Stimulated activated CD4-positive, alpha-beta T cell treated with anti-CD3 and anti-CD28 coated beads, Interleukin-12 subunit alpha, Interleukin-12 subunit beta, amount 100 ng/mL, for 48 hours (primary cell): ENCODE data around the gene TEX29.

Source experiments
- DNase-seq, 3 donors: peaks; one replicate each; pipeline ENCODE4 v3.0.0-alpha.2; 2020; ENCODE audit warnings: low read depth in 2 of 3, low spot score in 1 of 3

TEX29 gene

DNA sequence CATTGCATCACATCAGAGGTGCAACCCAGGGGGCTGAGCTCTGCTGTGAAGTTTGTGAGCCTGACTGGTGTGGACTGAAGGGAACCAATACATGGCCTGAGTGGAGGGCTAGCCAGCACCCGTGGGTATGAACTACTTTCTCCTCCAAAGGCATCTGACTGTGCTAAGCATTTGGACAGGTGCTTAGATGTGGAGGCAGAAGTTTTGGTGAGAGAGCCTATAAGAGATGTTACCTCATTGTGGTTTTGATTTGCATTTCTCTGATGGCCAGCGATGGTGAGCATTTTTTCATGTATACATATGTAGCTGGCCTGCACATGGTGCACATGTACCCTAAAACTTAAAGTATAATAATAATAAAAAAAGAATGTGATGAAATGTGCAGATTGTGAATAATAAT lies 46.9 kb downstream of the TEX29 start:
- DNase-seq, result no peak

- no peak for DNase-seq
Observed at GRCh38 chr13:111368091-111368490, 47.6 kb downstream of the TEX29 start.

GRCh38 chr13:111370147-111370546 lies 49.7 kb downstream of the TEX29 start:
- DNase-seq, result no peak

GRCh38 chr13:111370570-111371535 lies 50.4 kb downstream of the TEX29 start:
- DNase-seq, result no peak

- no peak for DNase-seq
Observed at GRCh38 chr13:111371720-111372119, 51.3 kb downstream of the TEX29 start.

GRCh38 chr13:111372651-111373425 lies 52.4 kb downstream of the TEX29 start:
- DNase-seq, result no peak

DNA sequence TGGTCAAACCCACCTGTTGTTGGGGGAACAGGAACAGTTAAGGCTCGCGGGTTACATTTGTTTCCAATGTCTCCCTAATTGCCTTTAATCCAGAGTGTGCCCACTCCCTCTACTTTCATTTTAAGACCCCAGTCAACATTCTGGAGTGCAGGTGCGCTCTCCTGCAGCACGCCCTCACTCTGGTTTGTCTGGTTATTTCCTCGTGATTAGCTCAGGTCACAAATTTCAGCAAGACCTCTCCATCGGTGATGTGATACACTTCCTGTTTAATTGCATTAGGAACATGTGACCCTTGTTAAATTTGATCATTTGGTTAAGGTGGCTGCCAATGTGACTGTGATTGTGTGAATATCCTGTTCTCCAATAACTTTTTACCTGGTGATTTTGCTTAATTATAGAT lies 53.0 kb downstream of the TEX29 start:
- DNase-seq, result no peak

- no peak for DNase-seq
Observed at GRCh38 chr13:111380431-111380830, 60.0 kb downstream of the TEX29 start.

DNA sequence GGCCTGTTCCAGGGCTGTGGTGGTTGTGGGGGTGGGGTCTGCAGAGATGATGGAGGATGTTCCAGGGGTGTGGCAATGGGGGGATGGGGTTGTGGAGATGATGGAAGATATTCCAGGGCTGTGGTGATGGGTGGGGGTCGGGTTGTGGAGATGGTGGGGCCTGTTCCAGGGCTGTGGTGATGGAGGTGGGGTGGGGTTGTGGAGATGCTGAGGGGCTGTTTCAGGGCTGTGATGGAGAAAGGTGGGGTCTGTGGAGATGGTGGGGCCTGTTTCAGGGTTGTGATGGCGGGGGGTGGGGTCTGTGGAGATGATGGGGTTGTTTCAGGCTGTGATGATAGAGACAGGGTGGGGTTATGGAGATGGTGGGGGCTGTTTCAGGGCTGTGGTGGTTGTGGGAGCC lies 62.0 kb downstream of the TEX29 start:
- DNase-seq, result no peak

DNA sequence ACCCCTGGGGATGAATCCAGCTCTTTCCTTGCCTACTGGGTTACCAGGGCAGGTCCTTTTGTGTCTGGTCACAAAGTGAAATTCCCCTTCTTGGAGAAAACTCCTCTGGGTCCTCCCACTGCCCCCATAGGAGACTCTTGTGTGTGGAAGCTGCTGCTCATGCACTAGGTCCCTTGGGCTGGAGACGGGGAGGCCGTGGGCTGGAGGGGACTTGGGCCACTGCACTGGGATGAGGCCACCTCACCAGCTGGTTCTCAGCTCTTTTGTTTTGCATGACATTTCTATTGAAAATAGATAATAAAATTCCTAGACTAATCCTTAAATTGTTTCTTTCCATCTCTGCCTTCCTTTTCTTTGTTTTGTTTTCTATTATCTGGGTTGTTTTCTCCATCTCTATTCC lies 62.4 kb downstream of the TEX29 start:
- no peak for DNase-seq

GRCh38 chr13:111383591-111384440 lies 63.4 kb downstream of the TEX29 start:
- no peak for DNase-seq

DNA sequence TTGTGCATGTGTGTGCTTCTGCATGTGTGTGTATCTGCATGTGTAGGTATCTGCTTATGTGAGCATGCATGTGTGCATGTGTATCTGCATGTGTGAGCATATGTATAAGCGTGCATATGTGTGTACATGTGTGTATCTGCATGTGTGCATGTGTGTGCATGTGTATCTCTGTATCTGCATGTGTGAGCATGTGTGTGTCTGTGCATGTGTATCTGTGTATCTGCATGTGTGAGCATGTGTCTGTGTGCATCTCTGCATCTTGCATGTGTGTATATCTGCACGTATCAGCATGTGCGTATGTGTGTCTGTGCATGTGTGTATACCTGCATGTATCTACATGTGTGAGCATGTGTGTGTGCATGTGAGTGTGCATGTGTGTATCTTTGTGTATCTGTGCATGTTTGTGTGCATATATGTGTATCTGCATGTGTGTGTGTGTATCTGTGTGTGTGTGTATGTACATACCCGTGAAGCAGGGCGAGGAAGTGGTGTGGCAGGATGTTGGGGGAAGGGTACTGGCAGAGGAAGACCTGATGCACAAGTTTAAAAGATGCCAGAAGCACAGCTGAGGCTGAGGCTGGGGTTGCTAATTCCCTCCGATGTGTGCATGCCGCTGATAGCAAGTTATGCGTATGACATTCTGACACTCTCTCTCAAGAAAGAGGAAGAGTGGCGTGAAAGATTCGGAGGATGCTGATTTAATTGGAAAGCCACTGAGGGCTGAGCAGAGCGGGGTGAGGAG lies 64.2 kb downstream of the TEX29 start:
- DNase-seq, result peak in 1 of 3 donors; percentile 4

GRCh38 chr13:111385183-111385857 lies 64.9 kb downstream of the TEX29 start:
- DNase-seq, result no peak

DNA sequence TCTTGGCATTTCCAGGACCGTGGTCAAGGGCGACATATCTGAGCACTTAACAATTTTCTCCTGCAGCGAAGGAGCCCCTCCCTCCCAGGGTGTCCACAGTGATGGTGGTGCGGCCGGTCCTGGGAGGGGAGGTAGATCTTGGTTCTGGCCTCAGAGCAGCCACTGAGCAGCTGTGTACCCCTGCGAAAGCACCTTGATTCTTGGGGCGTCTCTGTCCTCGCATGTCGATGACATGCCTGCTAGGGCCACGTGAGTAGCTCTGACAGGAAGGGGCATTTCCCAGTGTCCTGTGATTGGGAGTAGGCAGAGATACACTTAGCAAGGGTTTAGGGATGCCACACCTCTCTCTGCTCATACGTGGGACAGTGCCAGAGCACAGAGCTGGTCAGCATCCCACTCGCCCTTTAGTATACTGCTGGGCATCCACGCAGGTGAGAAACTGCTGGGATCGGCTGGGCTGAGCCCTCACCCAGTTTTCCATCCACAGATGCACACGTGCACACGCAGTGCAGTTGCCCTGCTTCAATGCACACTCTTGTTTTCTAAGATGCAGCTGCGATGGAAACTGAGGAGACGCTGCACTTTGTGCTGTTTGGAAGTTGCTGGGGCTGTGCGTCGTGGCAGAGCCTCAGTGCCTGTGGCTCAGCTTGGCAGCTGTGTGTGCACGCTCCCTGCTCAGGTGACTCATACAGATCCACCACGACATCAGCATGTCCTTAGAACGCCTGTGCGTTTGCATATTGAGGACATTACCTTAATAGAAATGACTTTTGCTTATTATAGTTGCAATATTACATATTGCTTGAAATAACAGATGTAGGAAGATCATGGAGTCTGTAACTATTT lies 66.8 kb downstream of the TEX29 start:
- DNase-seq, result no peak

GRCh38 chr13:111387945-111388600 lies 67.6 kb downstream of the TEX29 start:
- DNase-seq, result no peak

DNA sequence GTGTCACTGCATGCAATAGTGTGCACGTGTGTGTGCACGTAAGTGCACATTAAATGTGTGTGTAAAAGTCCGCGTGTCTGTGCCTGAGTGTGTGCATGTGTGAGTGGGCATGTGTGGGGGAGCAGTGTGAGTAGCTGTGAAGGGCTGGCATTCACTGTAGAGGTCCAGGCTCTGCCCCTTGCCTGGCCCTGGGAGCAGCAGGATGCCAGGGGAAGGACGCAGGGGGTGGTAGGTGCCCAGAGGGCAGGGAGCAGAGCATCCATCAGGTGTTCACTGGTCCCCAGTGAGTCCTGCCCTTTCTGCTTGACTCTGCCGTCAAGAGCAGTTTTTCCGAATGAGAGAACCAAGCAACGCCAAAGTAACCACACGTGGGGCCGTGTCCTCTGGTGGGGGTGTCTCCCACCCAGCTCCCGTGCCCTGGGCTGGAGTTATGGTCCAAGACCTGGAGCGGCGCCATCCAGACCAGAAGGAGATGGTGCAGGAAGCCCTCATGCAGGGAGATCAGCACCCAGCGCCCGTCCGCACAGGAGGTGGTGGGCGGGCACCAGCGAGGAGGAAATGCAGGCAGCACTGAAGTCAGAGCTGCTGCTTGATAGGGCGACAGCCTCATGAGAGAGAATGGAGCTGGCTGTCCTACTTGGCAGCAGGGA lies 68.5 kb downstream of the TEX29 start:
- peak in 2 of 3 donors; percentile 7 to 14 for DNase-seq

DNA sequence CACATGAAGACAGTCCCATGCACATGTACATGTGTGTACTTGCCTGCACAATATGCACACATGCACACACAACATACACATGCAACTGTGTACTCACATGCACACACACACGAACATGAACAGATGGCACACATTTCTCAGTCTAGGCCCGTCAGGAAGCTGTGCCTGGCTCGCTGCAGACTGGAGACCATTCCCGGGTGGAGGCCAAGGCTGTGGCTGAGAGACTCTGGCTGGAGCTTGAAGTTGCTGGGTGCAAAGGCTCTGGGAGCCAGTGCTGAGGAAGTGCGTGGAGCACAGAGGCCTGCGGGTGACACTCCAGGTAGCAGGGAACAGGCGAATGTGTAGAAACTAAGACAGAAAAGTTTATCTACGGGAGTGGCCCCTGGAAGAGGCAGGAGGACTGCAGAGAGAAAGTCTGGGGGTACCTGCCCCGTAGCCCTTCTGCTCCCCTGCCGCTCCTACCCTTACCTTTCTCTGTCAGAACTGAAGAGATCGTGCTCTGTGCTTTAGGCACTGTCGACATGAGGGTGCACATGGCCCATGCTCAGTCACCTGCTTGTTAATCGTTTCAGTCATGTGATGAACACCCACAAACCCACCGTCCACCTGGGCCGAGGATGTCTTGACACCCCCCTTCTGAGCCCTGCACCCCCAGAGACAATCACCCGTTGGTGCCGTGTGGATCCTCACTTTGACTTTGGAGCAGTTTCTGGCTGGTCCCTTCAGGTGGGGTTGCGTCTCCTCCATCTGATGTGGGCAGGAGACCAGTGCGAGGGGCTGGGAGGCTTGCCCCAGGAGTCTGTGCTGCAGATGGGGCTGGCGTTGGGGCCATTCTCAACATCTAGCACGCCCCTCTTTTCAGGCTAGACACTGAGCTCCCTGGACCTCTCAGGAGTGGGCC lies 69.4 kb downstream of the TEX29 start:
- DNase-seq, result no peak
